ENCODE data around the gene UTP25.

Gene UTP25

DNA sequence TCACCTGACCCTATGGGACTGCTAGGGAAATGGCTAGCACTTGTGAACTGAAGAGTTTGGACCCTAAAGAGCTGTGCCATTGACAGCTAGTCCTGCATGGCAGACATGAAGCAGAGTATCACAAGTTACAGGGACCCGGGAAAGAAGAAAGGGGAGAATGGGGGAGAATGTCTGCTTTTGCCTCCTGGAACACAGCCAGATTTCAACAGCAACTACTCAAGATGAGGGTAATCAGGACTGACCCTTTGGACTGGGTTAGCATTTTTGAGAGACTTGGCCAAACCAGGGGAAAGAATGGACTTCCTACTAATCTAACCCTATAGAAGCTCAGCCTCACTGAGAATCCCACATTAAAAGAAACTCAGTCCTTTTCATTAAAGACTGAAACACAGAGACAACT is 8.7 kb upstream of the UTP25 start:
- peaks cover 11% of the 10 kb centered on the region; the same call in 1 of the 2 replicates for H3K4me1 ChIP-seq (ENCODE audit: low read length)
- no peak overlapping the region for H2AFZ ChIP-seq (ENCODE audit: low read depth, low read length)
- TF ChIP-seq EZH2phosphoT487 (IDR thresholded peaks at IDR 0.05; ENCODE audit: low read depth): no peak
- TF ChIP-seq, protein P1, sequence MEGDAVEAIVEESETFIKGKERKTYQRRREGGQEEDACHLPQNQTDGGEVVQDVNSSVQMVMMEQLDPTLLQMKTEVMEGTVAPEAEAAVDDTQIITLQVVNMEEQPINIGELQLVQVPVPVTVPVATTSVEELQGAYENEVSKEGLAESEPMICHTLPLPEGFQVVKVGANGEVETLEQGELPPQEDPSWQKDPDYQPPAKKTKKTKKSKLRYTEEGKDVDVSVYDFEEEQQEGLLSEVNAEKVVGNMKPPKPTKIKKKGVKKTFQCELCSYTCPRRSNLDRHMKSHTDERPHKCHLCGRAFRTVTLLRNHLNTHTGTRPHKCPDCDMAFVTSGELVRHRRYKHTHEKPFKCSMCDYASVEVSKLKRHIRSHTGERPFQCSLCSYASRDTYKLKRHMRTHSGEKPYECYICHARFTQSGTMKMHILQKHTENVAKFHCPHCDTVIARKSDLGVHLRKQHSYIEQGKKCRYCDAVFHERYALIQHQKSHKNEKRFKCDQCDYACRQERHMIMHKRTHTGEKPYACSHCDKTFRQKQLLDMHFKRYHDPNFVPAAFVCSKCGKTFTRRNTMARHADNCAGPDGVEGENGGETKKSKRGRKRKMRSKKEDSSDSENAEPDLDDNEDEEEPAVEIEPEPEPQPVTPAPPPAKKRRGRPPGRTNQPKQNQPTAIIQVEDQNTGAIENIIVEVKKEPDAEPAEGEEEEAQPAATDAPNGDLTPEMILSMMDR (IDR thresholded peaks at IDR 0.05; ENCODE audit: low read depth, low read length): no peak
- no peaks in the 10 kb centered on the region for H3K79me2 ChIP-seq (ENCODE audit: low read length)
- H4K20me1 ChIP-seq (ENCODE audit: insufficient read depth, low read length): no peaks in the 10 kb centered on the region
- no peak overlapping the region for H3K27ac ChIP-seq (ENCODE audit: low read length)
- H3K27me3 ChIP-seq (ENCODE audit: low read depth, low read length): peaks cover 22% of the 10 kb centered on the region
- H3K4me2 ChIP-seq (ENCODE audit: low read length): no peak overlapping the region
- H3K9me3 ChIP-seq (ENCODE audit: insufficient read depth, low read length): no peaks in the 10 kb centered on the region
- H3K9ac ChIP-seq (ENCODE audit: low read length): no peak overlapping the region
- H3K36me3 ChIP-seq (replicated peaks; ENCODE audit: low read depth, low read length): no peaks in the 10 kb centered on the region
- H3K4me3 ChIP-seq (ENCODE audit: low read length): no peak overlapping the region

- no peaks in the 10 kb centered on the region for H3K79me2 ChIP-seq (ENCODE audit: low read length)
- no peak overlapping the region for H3K9ac ChIP-seq (ENCODE audit: low read length)
- H4K20me1 ChIP-seq (ENCODE audit: insufficient read depth, low read length): no peaks in the 10 kb centered on the region
- no peak overlapping the region for H3K27ac ChIP-seq (ENCODE audit: low read length)
- peaks cover 11% of the 10 kb centered on the region; the same call in 1 of the 2 replicates for H3K4me1 ChIP-seq (ENCODE audit: low read length)
- H3K4me3 ChIP-seq (ENCODE audit: low read length): no peak overlapping the region
- no peaks in the 10 kb centered on the region for H3K36me3 ChIP-seq (replicated peaks; ENCODE audit: low read depth, low read length)
- H3K27me3 ChIP-seq (ENCODE audit: low read depth, low read length): peaks cover 22% of the 10 kb centered on the region
- no peak for TF ChIP-seq EZH2phosphoT487 (IDR thresholded peaks at IDR 0.05; ENCODE audit: low read depth)
- TF ChIP-seq, protein P1 (IDR thresholded peaks at IDR 0.05; ENCODE audit: low read depth, low read length): no peak
- no peak overlapping the region for H3K4me2 ChIP-seq (ENCODE audit: low read length)
- H3K9me3 ChIP-seq (ENCODE audit: insufficient read depth, low read length): no peaks in the 10 kb centered on the region
- no peak overlapping the region for H2AFZ ChIP-seq (ENCODE audit: low read depth, low read length)
These were observed 6.8 kb upstream of the UTP25 start for GRCh38 chr1:209820986-209821385.

GRCh38 chr1:209822706-209823105 is 5.1 kb upstream of the UTP25 start:
- Histone ChIP-seq H3K79me2 (ENCODE audit: low read length) (no peaks in the 10 kb centered on the region), H3K4me3 (ENCODE audit: low read length) (peak overlapping the region; percentile 59), H2AFZ (ENCODE audit: low read depth, low read length) (peak overlapping the region; percentile 96), H3K27me3 (ENCODE audit: low read depth, low read length) (peaks cover 22% of the 10 kb centered on the region), H4K20me1 (ENCODE audit: insufficient read depth, low read length) (no peaks in the 10 kb centered on the region), H3K9me3 (ENCODE audit: insufficient read depth, low read length) (no peaks in the 10 kb centered on the region), H3K4me1 (ENCODE audit: low read length) (peaks cover 16% of the 10 kb centered on the region), H3K9ac (ENCODE audit: low read length) (no peak overlapping the region), H3K36me3 (replicated peaks; ENCODE audit: low read depth, low read length) (no peaks in the 10 kb centered on the region), H3K27ac (ENCODE audit: low read length) (no peak overlapping the region), H3K4me2 (ENCODE audit: low read length) (peak overlapping the region; percentile 73)
- TF ChIP-seq, protein P1 (IDR thresholded peaks at IDR 0.05; ENCODE audit: low read depth, low read length): no peak
- no peak for TF ChIP-seq EZH2phosphoT487 (IDR thresholded peaks at IDR 0.05; ENCODE audit: low read depth)

DNA sequence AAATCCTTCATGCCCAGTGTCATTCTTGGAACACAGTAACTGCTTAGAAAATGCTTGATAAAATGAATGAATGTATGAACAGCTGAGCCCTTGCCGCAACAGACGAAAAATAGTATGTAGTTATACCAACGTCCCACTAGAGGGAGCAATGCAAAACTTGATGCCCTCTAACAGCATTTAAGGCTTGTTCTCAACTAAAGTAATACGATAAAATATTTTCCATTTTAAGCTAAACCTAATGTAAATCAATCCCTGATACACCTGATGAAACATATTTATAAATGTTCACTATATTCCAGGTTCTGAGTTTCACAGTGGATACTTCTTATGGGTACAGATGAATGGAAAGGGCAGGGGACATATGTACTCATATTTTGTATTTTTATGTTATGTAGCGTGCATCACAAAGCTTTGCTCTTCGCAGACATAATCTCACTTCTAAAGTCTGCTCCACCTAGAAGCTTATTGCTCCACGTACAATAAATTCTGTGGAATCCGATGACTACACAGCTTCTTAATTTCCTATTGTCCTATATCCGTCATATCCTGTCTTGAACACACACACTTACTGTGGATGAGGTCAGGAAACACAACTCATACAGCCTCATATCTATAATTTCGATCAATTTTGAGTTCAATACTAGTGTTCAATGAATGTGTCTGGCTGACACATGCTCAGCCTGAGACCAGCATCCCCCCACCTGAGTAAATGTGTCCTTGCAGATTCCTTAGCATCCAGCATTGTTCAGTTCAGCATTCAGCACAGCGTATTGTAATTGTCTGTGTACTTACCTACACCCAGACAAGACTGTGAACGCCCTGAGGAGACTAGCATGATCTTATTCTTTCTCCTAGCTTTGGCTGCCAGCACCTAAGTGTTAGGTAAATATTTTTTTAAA is 4.4 kb upstream of the UTP25 start:
- Histone ChIP-seq H4K20me1 (ENCODE audit: insufficient read depth, low read length) (no peaks in the 10 kb centered on the region), H3K9ac (ENCODE audit: low read length) (peak overlapping the region; percentile 7; the same call in 1 of the 2 replicates), H2AFZ (ENCODE audit: low read depth, low read length) (peak overlapping the region; percentile 96), H3K4me2 (ENCODE audit: low read length) (peak overlapping the region; percentile 73), H3K36me3 (replicated peaks; ENCODE audit: low read depth, low read length) (no peaks in the 10 kb centered on the region), H3K9me3 (ENCODE audit: insufficient read depth, low read length) (no peaks in the 10 kb centered on the region), H3K27ac (ENCODE audit: low read length) (no peak overlapping the region), H3K4me1 (ENCODE audit: low read length) (peaks cover 16% of the 10 kb centered on the region), H3K27me3 (ENCODE audit: low read depth, low read length) (peaks cover 22% of the 10 kb centered on the region), H3K79me2 (ENCODE audit: low read length) (peaks cover 6% of the 10 kb centered on the region), H3K4me3 (ENCODE audit: low read length) (peak overlapping the region; percentile 59)
- TF ChIP-seq, protein P1 (IDR thresholded peaks at IDR 0.05; ENCODE audit: low read depth, low read length): peak; percentile 90
- TF ChIP-seq EZH2phosphoT487 (IDR thresholded peaks at IDR 0.05; ENCODE audit: low read depth): no peak
